ENCODE results near the gene DOCK10.

Gene DOCK10

GRCh38 chr2:224938651-224939182, 103.6 kb downstream of the DOCK10 start:
- peak overlapping the region; percentile 67 for H3K4me3 Mint-ChIP-seq
- DNase-seq (ENCODE audit: low spot score in 2 of 2), result no peak
- peak overlapping the region; percentile 87 for H3K27ac Mint-ChIP-seq
- ATAC-seq, result peak; percentile 85
- peaks cover 80% of the 10 kb centered on the region for H3K4me1 Mint-ChIP-seq
- H3K36me3 Mint-ChIP-seq, result peaks cover 38% of the 10 kb centered on the region
- no peaks in the 10 kb centered on the region for H3K9me3 Mint-ChIP-seq

GRCh38 chr2:224937887-224938286, 104.4 kb downstream of the DOCK10 start:
- DNase-seq (ENCODE audit: low spot score in 2 of 2), result no peak
- no peaks in the 10 kb centered on the region for H3K9me3 Mint-ChIP-seq
- H3K36me3 Mint-ChIP-seq, result peaks cover 30% of the 10 kb centered on the region
- peak overlapping the region; percentile 87 for H3K27ac Mint-ChIP-seq
- H3K4me3 Mint-ChIP-seq, result peak overlapping the region; percentile 67
- H3K4me1 Mint-ChIP-seq, result peaks cover 83% of the 10 kb centered on the region
- no peak for ATAC-seq

DNA sequence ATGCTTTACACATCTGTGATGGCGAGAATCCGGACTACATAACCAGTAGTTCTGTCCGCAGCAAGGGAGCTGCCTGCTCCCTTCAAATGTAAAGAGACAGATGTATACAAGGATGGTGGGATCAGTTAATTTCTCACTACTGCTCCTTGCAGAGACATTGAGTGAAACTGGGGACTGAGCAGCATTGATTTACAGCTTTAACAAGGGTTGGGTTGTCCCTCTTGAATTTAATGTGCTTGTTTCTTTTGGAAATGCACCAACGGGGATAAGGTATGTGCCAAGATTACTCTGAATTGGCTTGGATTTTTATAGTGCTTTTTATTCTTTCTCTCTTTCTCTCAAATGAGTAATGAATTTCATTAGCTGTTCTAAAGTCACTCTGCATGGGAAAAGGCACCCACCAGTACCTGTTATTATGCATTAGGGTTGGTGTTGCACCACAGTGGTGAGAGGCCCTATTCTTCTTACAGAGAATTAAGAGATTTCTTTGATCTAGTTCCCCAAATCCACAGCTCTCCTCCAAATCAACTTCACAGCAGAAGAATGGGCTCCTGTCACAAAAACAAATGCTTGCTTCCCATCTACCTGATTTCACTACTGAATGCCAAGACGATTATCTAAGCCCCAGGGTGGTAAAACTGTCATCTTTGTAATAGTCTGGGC, 107.6 kb downstream of the DOCK10 start:
- no peak for DNase-seq (ENCODE audit: low spot score in 2 of 2)
- Mint-ChIP-seq H3K36me3 (peaks cover 40% of the 10 kb centered on the region), H3K4me1 (peaks cover 84% of the 10 kb centered on the region), H3K4me3 (no peak overlapping the region), H3K9me3 (no peaks in the 10 kb centered on the region), H3K27ac (no peak overlapping the region)
- ATAC-seq, result no peak

GRCh38 chr2:224933431-224933830, 108.8 kb downstream of the DOCK10 start:
- H3K4me3 Mint-ChIP-seq, result peak overlapping the region; percentile 20
- peaks cover 47% of the 10 kb centered on the region for H3K36me3 Mint-ChIP-seq
- H3K27ac Mint-ChIP-seq, result peak overlapping the region; percentile 97
- no peaks in the 10 kb centered on the region for H3K9me3 Mint-ChIP-seq
- peaks cover 89% of the 10 kb centered on the region for H3K4me1 Mint-ChIP-seq
- ATAC-seq (peak; percentile 70), DNase-seq (ENCODE audit: low spot score in 2 of 2) (no peak)

- peak overlapping the region; percentile 97 for H3K27ac Mint-ChIP-seq
- H3K4me1 Mint-ChIP-seq, result peaks cover 89% of the 10 kb centered on the region
- H3K9me3 Mint-ChIP-seq, result no peaks in the 10 kb centered on the region
- DNase-seq (ENCODE audit: low spot score in 2 of 2) (no peak), ATAC-seq (no peak)
- H3K36me3 Mint-ChIP-seq, result peaks cover 50% of the 10 kb centered on the region
- H3K4me3 Mint-ChIP-seq, result peak overlapping the region; percentile 20
Observed at GRCh38 chr2:224932522-224932921, 109.7 kb downstream of the DOCK10 start.

DNA sequence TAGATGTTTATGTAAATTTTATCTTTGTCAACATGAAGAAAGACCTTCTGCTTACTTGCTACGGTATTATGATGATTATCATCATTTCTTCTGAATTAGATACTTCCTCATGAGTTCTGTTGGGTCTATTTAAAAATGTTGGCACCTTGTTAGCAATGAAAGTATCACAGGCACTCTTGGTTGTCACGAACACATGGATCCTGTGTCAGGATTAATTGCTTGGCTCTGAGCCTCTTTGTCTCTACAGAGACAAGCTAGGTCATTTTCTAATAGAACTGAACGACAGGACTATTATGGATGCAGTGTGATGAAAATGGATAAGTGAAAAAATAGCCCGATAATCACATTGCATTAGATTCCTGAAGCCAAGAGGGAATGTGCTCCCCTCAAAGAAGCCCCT, 110.3 kb downstream of the DOCK10 start:
- H3K27ac Mint-ChIP-seq, result peak overlapping the region; percentile 97
- H3K9me3 Mint-ChIP-seq, result no peaks in the 10 kb centered on the region
- ATAC-seq (no peak), DNase-seq (ENCODE audit: low spot score in 2 of 2) (no peak)
- peaks cover 89% of the 10 kb centered on the region for H3K4me1 Mint-ChIP-seq
- H3K36me3 Mint-ChIP-seq, result peaks cover 56% of the 10 kb centered on the region
- H3K4me3 Mint-ChIP-seq, result no peak overlapping the region

DNA sequence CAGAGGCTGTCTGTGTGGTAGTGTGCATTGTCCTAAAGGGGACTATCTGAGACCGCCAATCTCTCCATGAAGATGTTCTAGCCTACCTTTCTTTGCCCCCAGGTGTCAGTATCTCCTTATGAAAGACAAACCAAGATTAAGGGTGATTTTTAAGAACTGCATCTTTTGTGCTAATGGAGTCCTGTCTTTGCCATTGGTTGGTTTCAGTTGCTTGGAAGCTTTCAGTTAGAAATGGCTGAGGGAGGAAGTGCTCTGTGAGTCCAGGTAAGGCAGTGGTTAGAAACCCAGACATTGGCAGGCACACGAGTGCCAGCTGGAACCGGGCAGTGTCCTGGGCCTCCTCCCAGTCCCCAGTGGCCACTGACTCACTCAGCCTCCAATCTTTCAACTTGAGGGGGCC, 111.3 kb downstream of the DOCK10 start:
- H3K4me3 Mint-ChIP-seq, result peak overlapping the region; percentile 61
- H3K27ac Mint-ChIP-seq, result peak overlapping the region; percentile 97
- ATAC-seq (no peak), DNase-seq (ENCODE audit: low spot score in 2 of 2) (no peak)
- H3K4me1 Mint-ChIP-seq, result peaks cover 93% of the 10 kb centered on the region
- peaks cover 66% of the 10 kb centered on the region for H3K36me3 Mint-ChIP-seq
- no peaks in the 10 kb centered on the region for H3K9me3 Mint-ChIP-seq

GRCh38 chr2:224930124-224930523, 112.1 kb downstream of the DOCK10 start:
- H3K36me3 Mint-ChIP-seq, result peaks cover 72% of the 10 kb centered on the region
- H3K9me3 Mint-ChIP-seq, result no peaks in the 10 kb centered on the region
- peaks cover 97% of the 10 kb centered on the region for H3K4me1 Mint-ChIP-seq
- DNase-seq (ENCODE audit: low spot score in 2 of 2), result no peak
- ATAC-seq, result no peak
- peak overlapping the region; percentile 97 for H3K27ac Mint-ChIP-seq
- peak overlapping the region; percentile 61 for H3K4me3 Mint-ChIP-seq

DNA sequence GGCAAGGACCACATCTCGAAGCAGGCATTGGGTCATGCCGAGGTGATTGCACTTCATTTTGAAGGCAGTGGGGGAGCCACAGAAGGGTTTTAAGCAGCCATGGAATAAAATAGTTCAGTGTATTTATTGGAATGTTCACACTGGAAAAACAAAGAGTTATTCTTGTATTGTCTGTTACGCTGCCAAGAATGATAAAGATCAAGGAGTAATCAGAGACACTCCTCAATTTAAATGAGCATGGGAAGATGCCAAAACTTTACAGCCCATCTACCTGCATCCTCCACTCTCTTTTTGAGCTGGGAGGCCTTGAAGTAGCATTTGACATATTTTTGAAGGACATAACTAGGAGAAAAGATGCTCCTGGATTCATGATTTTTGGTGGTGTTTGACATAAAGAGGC, 112.8 kb downstream of the DOCK10 start:
- peaks cover 97% of the 10 kb centered on the region for H3K4me1 Mint-ChIP-seq
- H3K36me3 Mint-ChIP-seq, result peaks cover 75% of the 10 kb centered on the region
- peak overlapping the region; percentile 61 for H3K4me3 Mint-ChIP-seq
- H3K9me3 Mint-ChIP-seq, result no peaks in the 10 kb centered on the region
- DNase-seq (ENCODE audit: low spot score in 2 of 2), result no peak
- H3K27ac Mint-ChIP-seq, result peak overlapping the region; percentile 97
- ATAC-seq, result no peak

DNA sequence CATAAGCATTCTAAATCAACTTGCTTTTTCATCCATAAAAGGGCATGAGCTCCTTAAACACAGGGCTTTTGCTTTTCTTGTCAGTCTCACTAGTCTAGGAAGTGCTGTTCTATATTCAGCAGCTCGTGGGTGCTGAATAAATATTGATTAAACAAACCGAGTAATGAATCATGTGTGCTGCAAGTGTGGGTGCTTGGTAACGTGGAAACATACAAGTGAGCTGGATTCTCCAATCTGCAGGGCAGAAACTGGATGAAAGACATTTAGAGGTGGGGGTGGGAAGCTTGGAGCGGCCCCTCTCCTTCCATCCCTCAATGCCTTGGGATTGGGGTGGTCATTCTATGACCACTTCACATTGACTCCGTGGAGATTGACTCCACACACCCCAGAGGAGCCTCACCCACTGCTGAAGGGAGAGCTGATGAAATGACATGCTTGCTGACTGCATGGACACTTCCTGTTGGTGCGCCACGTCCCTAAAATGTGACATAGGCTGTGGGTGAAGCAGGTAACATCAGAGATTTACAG, 114.6 kb downstream of the DOCK10 start:
- Mint-ChIP-seq H3K36me3 (peaks cover 91% of the 10 kb centered on the region), H3K9me3 (no peaks in the 10 kb centered on the region), H3K4me1 (peaks cover 94% of the 10 kb centered on the region), H3K27ac (peak overlapping the region; percentile 97), H3K4me3 (peak overlapping the region; percentile 61)
- peak; percentile 75 for ATAC-seq
- peak in 1 of 2 donors; percentile 83 for DNase-seq (ENCODE audit: low spot score in 2 of 2)

DNA sequence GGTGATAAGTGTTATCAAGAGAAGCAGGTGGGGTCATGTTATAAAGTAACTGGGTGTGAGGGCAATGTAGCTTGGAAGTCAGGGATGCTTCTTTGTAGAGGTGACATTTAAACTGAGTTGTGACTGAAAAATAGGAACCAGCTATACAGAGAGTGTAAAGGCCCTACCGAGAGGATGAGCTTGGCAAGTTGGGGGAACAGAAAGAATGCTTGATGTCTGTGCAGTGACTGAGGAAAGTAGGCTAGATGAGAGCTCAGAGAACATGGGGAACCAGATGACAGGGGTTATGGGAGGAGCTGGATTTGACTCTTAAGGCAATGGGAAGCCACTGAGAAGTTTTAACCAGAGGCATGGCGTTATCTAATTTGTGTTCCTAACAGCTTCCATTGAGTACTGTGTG, 115.3 kb downstream of the DOCK10 start:
- H3K27ac Mint-ChIP-seq, result peak overlapping the region; percentile 97

GRCh38 chr2:224925810-224926100, 116.5 kb downstream of the DOCK10 start:
- DNase-seq (ENCODE audit: low spot score in 2 of 2) (no peak), ATAC-seq (peak; percentile 69)
- Mint-ChIP-seq H3K36me3 (peaks cover 78% of the 10 kb centered on the region), H3K9me3 (no peaks in the 10 kb centered on the region), H3K27ac (peak overlapping the region; percentile 97), H3K4me1 (peaks cover 75% of the 10 kb centered on the region), H3K4me3 (peak overlapping the region; percentile 61)

More for the DNA sequence above, 115.3 kb downstream of the DOCK10 start:
- Mint-ChIP-seq H3K36me3 (peaks cover 87% of the 10 kb centered on the region), H3K4me1 (peaks cover 87% of the 10 kb centered on the region), H3K9me3 (no peaks in the 10 kb centered on the region), H3K4me3 (peak overlapping the region; percentile 61)
- ATAC-seq (no peak), DNase-seq (ENCODE audit: low spot score in 2 of 2) (no peak)

GRCh38 chr2:224925061-224925809, 117.0 kb downstream of the DOCK10 start:
- H3K4me3 Mint-ChIP-seq, result peak overlapping the region; percentile 61

DNA sequence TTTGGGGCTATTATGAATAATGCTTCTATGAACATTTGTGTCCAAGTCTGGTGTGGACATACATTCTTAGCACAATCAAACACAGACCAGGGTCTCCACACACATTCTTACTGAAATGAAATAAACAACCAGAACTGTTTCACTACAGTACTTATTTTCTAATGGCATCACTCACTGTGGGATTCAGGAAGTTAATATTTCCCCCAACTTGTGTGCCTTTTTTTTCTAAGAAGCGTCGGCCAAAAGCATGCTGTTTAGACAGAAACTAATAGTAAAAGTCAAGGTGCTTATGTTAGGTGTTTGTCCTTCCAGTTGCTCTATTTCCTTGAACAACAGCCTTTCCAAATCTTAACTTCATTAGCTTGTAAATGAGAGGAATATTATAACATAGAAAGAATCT, 117.6 kb downstream of the DOCK10 start:
- H3K27ac Mint-ChIP-seq, result peak overlapping the region; percentile 97
- H3K4me1 Mint-ChIP-seq, result peaks cover 66% of the 10 kb centered on the region
- peaks cover 67% of the 10 kb centered on the region for H3K36me3 Mint-ChIP-seq
- peak overlapping the region; percentile 61 for H3K4me3 Mint-ChIP-seq
- ATAC-seq, result no peak
- no peak for DNase-seq (ENCODE audit: low spot score in 2 of 2)
- H3K9me3 Mint-ChIP-seq, result no peaks in the 10 kb centered on the region

More at GRCh38 chr2:224925061-224925809, 117.0 kb downstream of the DOCK10 start:
- peak; percentile 59 for ATAC-seq
- Mint-ChIP-seq H3K36me3 (peaks cover 73% of the 10 kb centered on the region), H3K4me1 (peaks cover 70% of the 10 kb centered on the region), H3K9me3 (no peaks in the 10 kb centered on the region), H3K27ac (peak overlapping the region; percentile 97)
- no peak for DNase-seq (ENCODE audit: low spot score in 2 of 2)

DNA sequence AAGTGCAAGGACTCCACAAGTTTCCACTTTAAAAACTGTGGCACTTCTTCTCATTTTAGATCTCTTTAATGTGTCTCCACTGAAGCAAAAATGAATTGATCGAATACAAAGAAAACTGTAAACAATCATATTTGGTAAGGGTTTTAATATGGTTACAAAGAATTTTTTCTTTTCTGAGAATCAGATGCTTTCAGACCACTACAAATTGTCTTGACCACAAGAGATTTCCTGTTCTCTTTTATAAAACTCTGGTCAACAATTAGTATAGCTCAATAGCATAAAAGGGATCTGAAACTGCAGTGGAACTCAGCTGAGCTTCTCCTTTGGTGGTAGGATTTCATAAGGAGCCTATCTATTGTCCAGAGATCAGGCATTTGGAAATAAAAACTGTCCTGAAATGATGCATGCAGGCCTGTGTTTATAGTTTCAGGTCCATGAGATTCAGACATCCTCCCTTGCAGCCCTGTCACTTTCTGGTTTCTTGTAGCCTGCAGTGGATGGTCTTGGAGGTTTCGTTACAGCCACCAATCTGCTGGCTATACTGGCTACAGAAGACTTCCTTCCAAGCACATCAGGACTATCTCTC, 120.0 kb downstream of the DOCK10 start:
- peaks cover 43% of the 10 kb centered on the region for H3K36me3 Mint-ChIP-seq
- peak overlapping the region; percentile 5 for H3K4me3 Mint-ChIP-seq
- peak overlapping the region; percentile 5 for H3K27ac Mint-ChIP-seq
- H3K9me3 Mint-ChIP-seq, result no peaks in the 10 kb centered on the region
- ATAC-seq, result no peak
- DNase-seq (ENCODE audit: low spot score in 2 of 2), result no peak
- H3K4me1 Mint-ChIP-seq, result peaks cover 42% of the 10 kb centered on the region

All from stimulated activated effector memory CD8-positive, alpha-beta T cell treated with anti-CD3 and anti-CD28 coated beads, Interleukin-12 subunit alpha, Interleukin-12 subunit beta, amount 100 ng/mL, for 72 hours (primary cell).